ENCODE results near the gene FBXW11. TPM values are rescaled to one million over a fixed set of nuclear protein-coding genes. Genes with fewer than 3 reads are reported as not detected.
A peak's percentile ranks its signal among the peaks of the same experiment; 100 is the strongest.

FBXW11 gene
- total RNA-seq, 4 donors from 2014 or later: 40.7 to 76.7 (median 49.1) TPM

DNA sequence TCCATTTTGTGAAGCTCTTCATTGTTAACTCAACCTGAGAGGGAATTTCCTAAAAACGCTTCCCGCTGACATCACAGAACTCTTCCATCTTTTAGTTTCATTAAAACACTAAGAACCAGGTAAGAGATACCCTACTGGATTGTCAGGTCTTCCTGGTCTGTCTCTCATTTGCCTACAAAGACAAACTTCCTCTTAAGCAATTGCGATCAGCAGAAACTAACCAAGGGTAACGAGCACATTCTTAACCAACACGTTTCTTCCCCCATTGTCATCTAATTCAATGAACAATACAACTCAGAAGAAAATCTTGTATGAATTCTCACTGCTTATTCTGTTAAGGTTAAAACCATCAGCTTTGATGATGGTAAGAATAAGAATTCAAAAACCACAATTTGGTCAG, 6.6 kb downstream of the FBXW11 start:
- Histone ChIP-seq H3K4me1 (peaks cover 0 to 29% (median 16%) of the 10 kb centered on the region in 4 donors), H3K36me3 (peaks cover 0 to 5% (median 0%) of the 10 kb centered on the region in 3 donors), H3K27me3 (no peaks in the 10 kb centered on the region), H3K27ac (peak overlapping the region in 1 of 4 donors; percentile 36), H3K9me3 (no peaks in the 10 kb centered on the region), H3K4me3 (no peak overlapping the region)
- TF ChIP-seq POLR2A (IDR thresholded peaks at IDR 0.05): no peak
- TF ChIP-seq, protein P1, sequence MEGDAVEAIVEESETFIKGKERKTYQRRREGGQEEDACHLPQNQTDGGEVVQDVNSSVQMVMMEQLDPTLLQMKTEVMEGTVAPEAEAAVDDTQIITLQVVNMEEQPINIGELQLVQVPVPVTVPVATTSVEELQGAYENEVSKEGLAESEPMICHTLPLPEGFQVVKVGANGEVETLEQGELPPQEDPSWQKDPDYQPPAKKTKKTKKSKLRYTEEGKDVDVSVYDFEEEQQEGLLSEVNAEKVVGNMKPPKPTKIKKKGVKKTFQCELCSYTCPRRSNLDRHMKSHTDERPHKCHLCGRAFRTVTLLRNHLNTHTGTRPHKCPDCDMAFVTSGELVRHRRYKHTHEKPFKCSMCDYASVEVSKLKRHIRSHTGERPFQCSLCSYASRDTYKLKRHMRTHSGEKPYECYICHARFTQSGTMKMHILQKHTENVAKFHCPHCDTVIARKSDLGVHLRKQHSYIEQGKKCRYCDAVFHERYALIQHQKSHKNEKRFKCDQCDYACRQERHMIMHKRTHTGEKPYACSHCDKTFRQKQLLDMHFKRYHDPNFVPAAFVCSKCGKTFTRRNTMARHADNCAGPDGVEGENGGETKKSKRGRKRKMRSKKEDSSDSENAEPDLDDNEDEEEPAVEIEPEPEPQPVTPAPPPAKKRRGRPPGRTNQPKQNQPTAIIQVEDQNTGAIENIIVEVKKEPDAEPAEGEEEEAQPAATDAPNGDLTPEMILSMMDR (IDR thresholded peaks at IDR 0.05): no peak
- DNase-seq: no peak

DNA sequence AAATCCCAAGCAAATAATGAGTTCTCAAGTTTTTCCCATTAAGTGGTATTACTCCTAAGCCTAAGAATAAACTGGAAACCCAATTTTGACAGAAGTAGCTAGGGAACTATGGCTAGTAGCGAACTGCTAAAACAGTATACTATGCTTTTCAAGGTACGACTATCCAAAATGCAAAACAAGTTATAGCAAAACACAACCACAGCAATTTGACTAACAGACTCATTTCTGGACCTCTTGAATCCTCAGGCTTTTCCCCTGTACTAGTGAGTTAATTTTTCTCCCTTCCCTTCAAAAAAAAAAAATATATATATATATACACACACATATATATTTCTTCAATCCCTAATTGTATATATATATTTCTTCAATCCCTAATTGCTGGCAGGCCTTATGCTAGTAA, 7.3 kb downstream of the FBXW11 start:
- no peaks in the 10 kb centered on the region for H3K9me3 ChIP-seq
- peaks cover 0 to 23% (median 15%) of the 10 kb centered on the region in 4 donors for H3K4me1 ChIP-seq
- peaks cover 0 to 5% (median 0%) of the 10 kb centered on the region in 3 donors for H3K36me3 ChIP-seq
- H3K27me3 ChIP-seq: no peaks in the 10 kb centered on the region
- DNase-seq: no peak
- TF ChIP-seq, protein P1 (IDR thresholded peaks at IDR 0.05): no peak
- no peak for TF ChIP-seq POLR2A (IDR thresholded peaks at IDR 0.05)
- no peak overlapping the region for H3K4me3 ChIP-seq
- H3K27ac ChIP-seq: peak overlapping the region in 1 of 4 donors; percentile 6

DNA sequence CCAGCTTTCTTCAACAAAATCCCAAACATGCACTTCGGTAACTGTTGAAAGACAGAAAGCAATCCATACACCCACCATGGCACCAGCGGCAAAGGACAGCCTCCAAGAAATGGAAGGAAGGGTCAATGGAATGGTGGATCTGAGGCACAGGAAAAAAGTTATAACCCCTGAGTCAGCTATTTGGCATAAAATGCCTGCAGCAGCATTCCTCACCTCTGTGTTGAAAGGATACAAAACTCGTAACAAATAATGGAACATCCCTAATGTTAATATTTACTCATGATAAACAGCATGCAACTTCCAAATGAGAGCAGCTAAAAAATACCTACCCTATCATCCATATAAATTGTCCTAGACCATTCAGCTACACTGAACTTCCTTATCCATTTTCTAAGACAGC, 9.4 kb downstream of the FBXW11 start:
- TF ChIP-seq, protein P1 (IDR thresholded peaks at IDR 0.05): no peak
- no peak for TF ChIP-seq POLR2A (IDR thresholded peaks at IDR 0.05)
- Histone ChIP-seq H3K9me3 (no peaks in the 10 kb centered on the region), H3K36me3 (peaks cover 0 to 5% (median 0%) of the 10 kb centered on the region in 3 donors), H3K27ac (no peak overlapping the region), H3K4me3 (no peak overlapping the region), H3K27me3 (no peaks in the 10 kb centered on the region), H3K4me1 (peaks cover 0 to 17% (median 6%) of the 10 kb centered on the region in 4 donors)
- DNase-seq: no peak

DNA sequence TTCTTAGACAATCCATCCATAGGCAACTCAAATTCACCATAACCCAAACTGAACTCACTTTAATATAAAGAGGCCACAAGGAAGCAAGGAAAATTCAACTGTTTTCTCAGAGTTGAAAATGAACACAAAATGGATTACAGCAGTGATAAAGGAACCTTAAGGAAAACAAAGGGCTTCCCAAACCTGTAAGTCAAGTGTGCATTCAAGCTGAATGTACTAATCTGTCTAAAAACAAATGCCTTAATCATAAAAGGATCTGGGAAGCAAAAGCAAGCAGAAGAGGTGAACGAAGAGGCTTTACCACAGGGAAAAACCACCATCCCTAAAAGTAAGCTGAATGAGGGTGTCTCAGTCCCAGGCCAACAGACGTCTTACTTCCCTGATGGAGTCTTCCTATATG, 13.6 kb downstream of the FBXW11 start:
- peaks cover 0 to 8% (median 0%) of the 10 kb centered on the region in 4 donors for H3K4me1 ChIP-seq
- DNase-seq: no peak
- TF ChIP-seq, protein P1 (IDR thresholded peaks at IDR 0.05): no peak
- TF ChIP-seq POLR2A (IDR thresholded peaks at IDR 0.05): no peak

DNA sequence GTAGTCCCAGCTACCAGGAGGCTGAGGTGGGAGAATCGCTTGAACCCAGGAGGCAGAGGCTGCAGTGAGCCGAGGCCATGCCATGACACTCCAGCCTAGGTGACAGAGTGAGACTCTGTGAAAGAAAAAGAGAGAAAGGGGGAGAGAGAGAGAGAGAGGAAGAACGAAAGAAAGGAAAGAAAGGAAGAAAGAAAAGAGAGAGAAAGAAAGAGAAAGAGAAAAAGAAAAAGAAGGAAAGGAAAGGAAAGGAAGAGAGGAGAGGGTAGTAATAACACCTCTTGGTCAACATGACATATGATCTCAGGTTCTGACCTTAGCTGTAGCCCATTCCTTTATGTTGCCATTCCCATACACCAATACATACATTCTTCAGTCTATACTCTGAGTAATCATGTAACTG, 14.1 kb downstream of the FBXW11 start:
- H3K36me3 ChIP-seq: peaks cover 0 to 5% (median 0%) of the 10 kb centered on the region in 3 donors
- TF ChIP-seq, protein P1 (IDR thresholded peaks at IDR 0.05): no peak
- no peak for TF ChIP-seq POLR2A (IDR thresholded peaks at IDR 0.05)
- H3K4me3 ChIP-seq: no peak overlapping the region
- no peaks in the 10 kb centered on the region for H3K9me3 ChIP-seq
- no peaks in the 10 kb centered on the region for H3K27me3 ChIP-seq
- no peak overlapping the region for H3K27ac ChIP-seq
- DNase-seq: no peak
- peaks cover 0 to 8% (median 0%) of the 10 kb centered on the region in 4 donors for H3K4me1 ChIP-seq

More for the DNA sequence above, 13.6 kb downstream of the FBXW11 start:
- no peak overlapping the region for H3K4me3 ChIP-seq
- H3K27me3 ChIP-seq: no peaks in the 10 kb centered on the region
- peaks cover 0 to 5% (median 0%) of the 10 kb centered on the region in 3 donors for H3K36me3 ChIP-seq
- no peaks in the 10 kb centered on the region for H3K9me3 ChIP-seq
- no peak overlapping the region for H3K27ac ChIP-seq

DNA sequence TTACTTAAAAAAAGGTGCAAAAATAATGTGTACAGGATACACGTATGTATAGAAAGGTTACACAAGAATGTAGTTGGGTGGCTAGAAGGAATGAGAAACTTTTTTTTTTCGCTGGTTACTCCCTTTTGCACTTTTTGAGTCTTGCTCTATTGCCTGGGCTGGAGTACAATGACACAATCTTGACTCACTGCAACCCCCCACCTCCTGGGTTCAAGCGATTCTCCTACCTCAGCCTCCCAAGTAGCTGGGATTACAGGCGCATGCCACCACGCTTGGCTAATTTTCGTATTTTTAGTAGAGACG, 15.8 kb downstream of the FBXW11 start:
- no peak for TF ChIP-seq POLR2A (IDR thresholded peaks at IDR 0.05)
- H3K4me1 ChIP-seq: peaks cover 0 to 8% (median 0%) of the 10 kb centered on the region in 4 donors

More for the DNA sequence above, 15.8 kb downstream of the FBXW11 start:
- peaks cover 0 to 2% (median 0%) of the 10 kb centered on the region in 3 donors for H3K36me3 ChIP-seq
- no peak for DNase-seq
- H3K4me3 ChIP-seq: no peak overlapping the region
- H3K27ac ChIP-seq: no peak overlapping the region
- H3K27me3 ChIP-seq: no peaks in the 10 kb centered on the region
- H3K9me3 ChIP-seq: no peaks in the 10 kb centered on the region
